Measurements from ENCODE around the gene VKORC1. TPM values are rescaled to one million over a fixed set of nuclear protein-coding genes. Genes with fewer than 3 reads are reported as not detected.

The VKORC1 gene
- total RNA-seq, 1 experiment from 2014 or later = 83.8 TPM

DNA sequence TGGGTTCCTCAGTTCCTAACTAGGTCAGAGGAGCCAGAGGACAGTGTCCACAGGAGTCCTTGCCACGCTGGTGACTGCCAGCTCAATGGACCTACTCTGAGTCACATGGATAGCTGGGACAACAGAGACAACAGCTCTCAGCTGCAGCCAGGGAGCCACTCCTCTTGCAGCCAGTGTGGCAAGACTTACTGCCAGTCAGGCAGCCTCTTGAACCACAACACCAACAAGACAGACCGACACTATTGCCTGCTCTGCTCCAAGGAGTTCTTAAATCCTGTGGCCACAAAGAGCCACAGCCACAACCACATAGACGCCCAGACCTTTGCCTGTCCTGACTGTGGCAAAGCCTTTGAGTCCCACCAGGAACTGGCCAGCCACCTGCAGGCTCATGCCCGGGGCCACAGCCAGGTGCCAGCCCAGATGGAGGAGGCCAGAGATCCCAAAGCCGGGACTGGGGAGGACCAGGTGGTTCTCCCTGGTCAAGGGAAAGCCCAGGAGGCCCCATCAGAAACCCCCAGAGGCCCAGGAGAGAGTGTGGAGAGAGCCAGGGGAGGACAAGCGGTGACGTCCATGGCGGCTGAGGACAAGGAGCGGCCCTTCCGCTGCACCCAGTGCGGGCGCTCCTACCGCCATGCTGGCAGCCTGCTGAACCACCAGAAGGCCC, 13.7 kb downstream of the VKORC1 start:
- no peaks in the 10 kb centered on the region for H3K9me2 ChIP-seq (ENCODE audit: insufficient read depth)
- ATAC-seq = no peak
- no peak overlapping the region for H3K4me2 ChIP-seq (ENCODE audit: low read length)
- TF ChIP-seq CEBPB (IDR thresholded peaks at IDR 0.05; ENCODE audit: low read depth) (no peak), EZH2phosphoT487 (IDR thresholded peaks at IDR 0.05; ENCODE audit: borderline replicate concordance) (no peak), EGR1 (IDR thresholded peaks at IDR 0.05; ENCODE audit: low read depth) (no peak), FOSL1 (IDR thresholded peaks at IDR 0.05; ENCODE audit: low read depth) (no peak), CBX3 (IDR thresholded peaks at IDR 0.05; ENCODE audit: low read depth) (no peak)
- TF ChIP-seq, protein P1, sequence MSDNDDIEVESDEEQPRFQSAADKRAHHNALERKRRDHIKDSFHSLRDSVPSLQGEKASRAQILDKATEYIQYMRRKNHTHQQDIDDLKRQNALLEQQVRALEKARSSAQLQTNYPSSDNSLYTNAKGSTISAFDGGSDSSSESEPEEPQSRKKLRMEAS (IDR thresholded peaks at IDR 0.05) = no peak
- H4K20me1 ChIP-seq (ENCODE audit: insufficient read depth) = no peaks in the 10 kb centered on the region
- no peak overlapping the region for H3K27ac ChIP-seq (ENCODE audit: low read depth, low read length)
- peaks cover 22% of the 10 kb centered on the region; the same call in 1 of the 2 replicates for H3K79me2 ChIP-seq (ENCODE audit: insufficient read depth, low read length)
- RAD21 ChIA-PET (ENCODE audit: low non-redundant PET in 1 of 2, low total read pairs in 2 of 2, uncharacterized antibody in 2 of 2, unreplicated experiment in 2 of 2) = no interaction called here
- H3K9ac ChIP-seq (ENCODE audit: low read length) = no peak overlapping the region
- no TSS peak for BruUV-seq (replicated peaks)
- intact Hi-C loops (cut with micrococcal nuclease) = no loop called here
- H3K4me1 ChIP-seq (ENCODE audit: control insufficient read depth in 1 of 2, insufficient read depth in 2 of 2, low read length in 2 of 2) = peaks cover 0 to 11% of the 10 kb centered on the region in 2 experiments; a peak in 1 of 4 replicates
- H3K4me3 ChIP-seq (replicated peaks in 1 of 2; ENCODE audit: low read depth in 1 of 2, low read length in 2 of 2) = no peak overlapping the region
- no peaks in the 10 kb centered on the region for H3K27me3 ChIP-seq (ENCODE audit: insufficient read depth, low read length)
- POLR2A ChIA-PET = no interaction called here
- peaks cover 19 to 42% of the 10 kb centered on the region in 2 experiments for H3K36me3 ChIP-seq (ENCODE audit: control insufficient read depth in 1 of 2, insufficient read depth in 2 of 2, low read length in 2 of 2)
- no peak overlapping the region for H2AFZ ChIP-seq (ENCODE audit: low read depth, low read length, poor library complexity, severe bottlenecking)
- CTCF ChIA-PET = no interaction called here
- DNase-seq (ENCODE audit: low read depth, low spot score) = no peak
- H3K9me3 ChIP-seq (ENCODE audit: control insufficient read depth in 1 of 2, insufficient read depth in 1 of 2, low read depth in 1 of 2, low read length in 2 of 2) = no peaks in the 10 kb centered on the region

GRCh38 chr16:31080035-31080629, 14.5 kb downstream of the VKORC1 start:
- no TSS peak for BruUV-seq (replicated peaks)
- CTCF ChIA-PET = no interaction called here
- Histone ChIP-seq H3K79me2 (ENCODE audit: insufficient read depth, low read length) (peaks cover 29% of the 10 kb centered on the region), H3K9ac (ENCODE audit: low read length) (no peak overlapping the region), H3K4me3 (replicated peaks in 1 of 2; ENCODE audit: low read depth in 1 of 2, low read length in 2 of 2) (no peak overlapping the region), H3K9me2 (ENCODE audit: insufficient read depth) (no peaks in the 10 kb centered on the region), H3K4me2 (ENCODE audit: low read length) (no peak overlapping the region), H3K4me1 (ENCODE audit: control insufficient read depth in 1 of 2, insufficient read depth in 2 of 2, low read length in 2 of 2) (peaks cover 3 to 16% of the 10 kb centered on the region in 2 experiments; a peak in 2 of 4 replicates), H4K20me1 (ENCODE audit: insufficient read depth) (no peaks in the 10 kb centered on the region), H3K36me3 (ENCODE audit: control insufficient read depth in 1 of 2, insufficient read depth in 2 of 2, low read length in 2 of 2) (peaks cover 19 to 42% of the 10 kb centered on the region in 2 experiments), H3K27me3 (ENCODE audit: insufficient read depth, low read length) (no peaks in the 10 kb centered on the region), H3K9me3 (ENCODE audit: control insufficient read depth in 1 of 2, insufficient read depth in 1 of 2, low read depth in 1 of 2, low read length in 2 of 2) (no peaks in the 10 kb centered on the region), H3K27ac (ENCODE audit: low read depth, low read length) (no peak overlapping the region), H2AFZ (ENCODE audit: low read depth, low read length, poor library complexity, severe bottlenecking) (no peak overlapping the region)
- ATAC-seq (no peak), DNase-seq (ENCODE audit: low read depth, low spot score) (no peak)
- RAD21 ChIA-PET (ENCODE audit: low non-redundant PET in 1 of 2, low total read pairs in 2 of 2, uncharacterized antibody in 2 of 2, unreplicated experiment in 2 of 2) = no interaction called here
- POLR2A ChIA-PET = no interaction called here
- intact Hi-C loops (cut with micrococcal nuclease) = no loop called here
- TF ChIP-seq ZFX (IDR thresholded peaks at IDR 0.05) (no peak), FOSL1 (IDR thresholded peaks at IDR 0.05; ENCODE audit: low read depth) (no peak), EGR1 (IDR thresholded peaks at IDR 0.05; ENCODE audit: low read depth) (no peak), CEBPB (IDR thresholded peaks at IDR 0.05; ENCODE audit: low read depth) (no peak), CBX3 (IDR thresholded peaks at IDR 0.05; ENCODE audit: low read depth) (no peak), EZH2phosphoT487 (IDR thresholded peaks at IDR 0.05; ENCODE audit: borderline replicate concordance) (no peak), TCF7L2 (IDR thresholded peaks at IDR 0.05; ENCODE audit: borderline replicate concordance, extremely low read depth, insufficient read depth, insufficient read length) (no peak), CTCF (IDR thresholded peaks at IDR 0.05 in 2 of 3, conservative IDR thresholded peaks at IDR 0.05 in 1 of 3; ENCODE audit: borderline replicate concordance in 1 of 3, insufficient read depth in 1 of 3, low read depth in 2 of 3, low read length in 2 of 3) (no peak), JUND (IDR thresholded peaks at IDR 0.05) (no peak), POLR2A (IDR thresholded peaks at IDR 0.05; ENCODE audit: borderline replicate concordance, extremely low read depth, insufficient read depth, insufficient read length) (no peak)

Measured in HCT116 (cell line).